Right lobe of liver (tissue), 6 donors: ENCODE data around the gene HIGD1A. TPM values are rescaled to one million over a fixed set of nuclear protein-coding genes. Genes with fewer than 3 reads are reported as not detected.

Experiments
- ATAC-seq, 4 donors: fragments of 200-7000 bp; cut with Tn5 transposase; one replicate each; pipeline ENCODE4 v1.9.1; 2020; ENCODE audit warnings: mild to moderate bottlenecking in 4 of 4, moderate library complexity in 4 of 4
- DNase-seq, 3 donors: peaks; one replicate each; pipeline ENCODE4 v3.0.0-alpha.2; 2020
- H3K27ac ChIP-seq, 3 donors: fragments of 200-600 bp; one replicate each; pipeline ENCODE4 v1.8.0; 2022
- H3K27me3 ChIP-seq, 2 donors: fragments of 200-600 bp; one replicate each; pipeline ENCODE4 v1.8.0; 2022
- H3K36me3 ChIP-seq, 4 donors: fragments of 200-600 bp; sonication (generic) in 1 of 4; one replicate each; pipeline versions ENCODE4 v1.5.1 to v1.8.0; 2017 to 2022; ENCODE audit warnings: control low read depth in 1 of 4
- H3K4me1 ChIP-seq, 4 donors: fragments of 200-600 bp; sonication (generic) in 1 of 4; one replicate each; pipeline versions ENCODE4 v1.5.1 to v1.8.0; 2017 to 2022; ENCODE audit warnings: control low read depth in 1 of 4
- H3K4me3 ChIP-seq, 3 donors: fragments of 200-600 bp; one replicate each; pipeline ENCODE4 v1.8.0; 2022
- H3K9me3 ChIP-seq, 4 donors: fragments of 200-600 bp; sonication (generic) in 1 of 4; one replicate each; pipeline versions ENCODE4 v1.5.1 to v1.8.0; 2017 to 2022; ENCODE audit warnings: control low read depth in 1 of 4
- POLR2A ChIP-seq: fragments of 450-650 bp; IDR thresholded peaks from one replicate; pipeline ENCODE4 v1.6.1; 2017; ENCODE audit warnings: antibody characterized with exemption, mild to moderate bottlenecking
- WGBS: methylation state at CpG from one replicate; pipeline ENCODE4 v1.1.6; 2018; ENCODE audit warnings: low coverage, low lambda C conversion rate; ENCODE audit not compliant: insufficient coverage; ENCODE audit errors: missing lambda C conversion rate; 5-methylcytosine and 5-hydroxymethylcytosine counted together
- intact Hi-C, 2 donors: fragments of 100-400 bp; cut with DNase I; formaldehyde crosslinking; loops; one replicate each; pipeline versions ENCODE4 v1.11.2 to v1.14.1; 2022
- total RNA-seq, 6 experiments: library from RNA; depleted of rRNA in 2 of 6; stranded (reverse); fragments of >200 nt in 2 of 6; fragmentation: NEBNext Ultra II Directional in 3 of 6; extraction: Animal tissue kit (Norgen Biotek cat#: 25700) in 3 of 6; gene quantifications; one replicate each; pipeline versions ENCODE4 v1.1.0 to v1.2.4, GENCODE V29; 2016 to 2023
- TF ChIP-seq, protein P1 (sequence below), 4 donors: fragments of 200-600 bp in 3 of 4; fragments of 450-650 bp in 1 of 4; IDR thresholded peaks; one replicate each; pipeline versions ENCODE4 v1.5.1 to v1.8.0; 2016 to 2022; ENCODE audit warnings: antibody characterized with exemption in 4 of 4, mild to moderate bottlenecking in 2 of 4
- donor health status: DM: no; HTN: yes; CAD: no.
- donor health status: DM: no; HTN: no; CAD: no.
- donor health status: DM: no; HTN: no; CAD: no.
- donor health status: DM: no; HTN: yes; CAD: no.
- donor health status: DM: no; HTN: yes; CAD: no.

Gene HIGD1A
- total RNA-seq, 6 experiments from 2014 or later, result 104 to 348 (median 175) TPM

DNA sequence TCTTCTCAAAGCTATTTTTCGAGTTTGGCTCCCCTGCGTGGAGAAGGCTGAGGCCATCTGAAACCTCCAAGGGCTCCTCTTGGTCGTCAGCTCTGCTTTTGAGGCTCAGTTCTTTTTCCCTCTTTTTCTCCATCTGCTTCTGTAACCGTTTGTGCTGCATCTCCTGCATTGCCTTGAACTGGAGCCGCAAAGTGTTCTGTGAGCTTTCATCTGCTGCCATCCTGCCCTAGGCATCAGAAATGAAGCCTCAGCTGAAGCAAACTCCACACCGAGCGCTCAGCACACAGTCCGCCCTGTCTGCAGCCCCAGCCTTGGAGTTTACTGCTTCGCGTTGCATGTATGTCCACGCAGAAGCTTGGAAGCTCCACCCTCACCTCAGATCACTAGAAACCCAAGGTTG lies 46.2 kb downstream of the HIGD1A start:
- TF ChIP-seq POLR2A, result no peak
- TF ChIP-seq, protein P1, sequence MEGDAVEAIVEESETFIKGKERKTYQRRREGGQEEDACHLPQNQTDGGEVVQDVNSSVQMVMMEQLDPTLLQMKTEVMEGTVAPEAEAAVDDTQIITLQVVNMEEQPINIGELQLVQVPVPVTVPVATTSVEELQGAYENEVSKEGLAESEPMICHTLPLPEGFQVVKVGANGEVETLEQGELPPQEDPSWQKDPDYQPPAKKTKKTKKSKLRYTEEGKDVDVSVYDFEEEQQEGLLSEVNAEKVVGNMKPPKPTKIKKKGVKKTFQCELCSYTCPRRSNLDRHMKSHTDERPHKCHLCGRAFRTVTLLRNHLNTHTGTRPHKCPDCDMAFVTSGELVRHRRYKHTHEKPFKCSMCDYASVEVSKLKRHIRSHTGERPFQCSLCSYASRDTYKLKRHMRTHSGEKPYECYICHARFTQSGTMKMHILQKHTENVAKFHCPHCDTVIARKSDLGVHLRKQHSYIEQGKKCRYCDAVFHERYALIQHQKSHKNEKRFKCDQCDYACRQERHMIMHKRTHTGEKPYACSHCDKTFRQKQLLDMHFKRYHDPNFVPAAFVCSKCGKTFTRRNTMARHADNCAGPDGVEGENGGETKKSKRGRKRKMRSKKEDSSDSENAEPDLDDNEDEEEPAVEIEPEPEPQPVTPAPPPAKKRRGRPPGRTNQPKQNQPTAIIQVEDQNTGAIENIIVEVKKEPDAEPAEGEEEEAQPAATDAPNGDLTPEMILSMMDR (IDR thresholded peaks at IDR 0.05), result no peak
- Histone ChIP-seq H3K27me3 (no peaks in the 10 kb centered on the region), H3K4me3 (no peak overlapping the region), H3K4me1 (peaks cover 0 to 47% (median 23%) of the 10 kb centered on the region in 4 donors), H3K36me3 (no peaks in the 10 kb centered on the region), H3K9me3 (no peaks in the 10 kb centered on the region), H3K27ac (no peak overlapping the region)
- ATAC-seq, result no peak
- DNase-seq, result peak in 1 of 3 donors; percentile 39
- WGBS, result 90% methylated on average over 7 of the region's 11 CpGs
- intact Hi-C loops, result no loop called here

DNA sequence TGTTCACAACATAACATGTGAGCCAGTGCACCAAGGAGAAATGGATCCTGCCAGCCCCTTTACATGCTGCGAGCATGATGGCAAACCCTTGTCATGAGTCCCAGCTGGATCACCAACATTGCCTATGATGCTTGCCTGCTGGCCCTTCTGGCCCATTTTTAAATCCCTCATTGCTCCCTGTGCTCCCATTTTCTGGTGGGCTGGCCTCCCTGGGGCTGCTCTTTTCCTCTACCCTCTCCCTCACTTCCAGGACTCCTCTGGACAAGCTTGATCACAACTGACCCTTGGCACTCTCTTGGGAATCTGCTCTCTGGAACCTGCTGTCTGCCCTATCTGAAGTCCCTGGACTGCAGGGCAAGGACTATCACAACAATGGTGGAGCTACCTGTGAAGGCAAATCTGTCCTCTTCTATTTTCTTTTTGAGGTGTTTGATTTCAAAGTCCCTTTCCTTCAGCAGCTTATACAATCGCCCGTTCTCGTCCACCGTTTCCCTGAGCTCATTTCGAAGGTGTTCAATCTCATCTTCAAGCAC lies 47.5 kb downstream of the HIGD1A start:
- Histone ChIP-seq H3K27me3 (no peaks in the 10 kb centered on the region), H3K9me3 (no peaks in the 10 kb centered on the region), H3K27ac (peak overlapping the region; percentile 45 to 68 (median 61)), H3K4me1 (peaks cover 0 to 33% (median 16%) of the 10 kb centered on the region in 4 donors), H3K4me3 (no peak overlapping the region), H3K36me3 (no peaks in the 10 kb centered on the region)
- ATAC-seq, result peak in 2 of 4 donors; percentile 17 to 24
- peak in 1 of 3 donors; percentile 44 for DNase-seq
- TF ChIP-seq, protein P1 (IDR thresholded peaks at IDR 0.05), result no peak
- no peak for TF ChIP-seq POLR2A
- intact Hi-C loops, result no loop called here
- WGBS, result 82% methylated on average over 6 of the region's 6 CpGs

DNA sequence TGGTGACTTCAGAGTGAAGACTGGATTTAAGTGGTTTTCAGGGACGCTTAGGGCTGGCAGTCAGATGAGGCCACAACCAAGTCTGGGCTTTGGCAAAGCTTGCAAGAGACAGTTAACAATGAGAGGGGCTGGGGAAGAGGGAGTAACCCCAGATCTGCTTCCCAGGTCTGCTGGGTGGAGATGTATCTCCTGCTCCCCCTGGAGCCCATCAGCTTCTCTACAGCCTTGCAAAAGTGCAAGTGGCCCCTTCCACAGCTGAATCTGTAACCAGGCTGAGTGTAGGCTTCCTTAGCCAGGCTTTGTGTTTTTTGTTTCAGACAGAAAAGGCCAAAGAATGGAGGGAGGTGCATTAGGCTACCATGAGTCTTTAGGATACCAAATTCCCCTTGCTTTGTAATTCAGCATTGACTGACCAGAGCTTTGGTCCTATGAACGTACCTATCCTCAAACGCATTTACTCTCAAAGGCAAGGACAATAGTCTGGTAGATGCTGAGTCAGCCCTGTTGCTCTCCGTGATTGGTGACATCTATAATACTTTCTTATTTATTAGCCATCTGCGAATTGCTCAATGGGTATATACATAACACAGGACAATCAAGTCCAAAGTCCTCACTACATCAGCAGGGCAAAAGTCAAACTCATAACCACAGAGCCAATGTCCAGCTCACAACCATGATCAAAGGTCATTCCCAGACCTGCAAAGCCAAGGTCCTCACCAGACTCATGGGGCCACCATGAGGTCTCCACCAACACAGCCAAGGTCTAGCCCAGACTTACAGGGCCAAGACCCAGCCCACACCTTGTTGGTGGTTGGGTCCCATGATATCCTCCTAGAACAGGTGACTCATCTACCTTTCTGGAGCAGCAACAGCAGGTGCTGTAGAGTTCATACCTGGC lies 48.4 kb downstream of the HIGD1A start:
- Histone ChIP-seq H3K4me3 (no peak overlapping the region), H3K36me3 (no peaks in the 10 kb centered on the region), H3K27me3 (no peaks in the 10 kb centered on the region), H3K4me1 (peaks cover 0 to 25% (median 12%) of the 10 kb centered on the region in 4 donors), H3K9me3 (no peaks in the 10 kb centered on the region), H3K27ac (peak overlapping the region; percentile 61 to 82 (median 76))
- DNase-seq, result peak; percentile 57 to 84 (median 70)
- TF ChIP-seq, protein P1 (IDR thresholded peaks at IDR 0.05), result peak in 2 of 4 donors; percentile 13 to 28
- peak; percentile 59 for TF ChIP-seq POLR2A
- 47% methylated on average over 5 of the region's 5 CpGs for WGBS
- intact Hi-C loops, result no loop called here
- peak; percentile 85 to 92 (median 88) for ATAC-seq

DNA sequence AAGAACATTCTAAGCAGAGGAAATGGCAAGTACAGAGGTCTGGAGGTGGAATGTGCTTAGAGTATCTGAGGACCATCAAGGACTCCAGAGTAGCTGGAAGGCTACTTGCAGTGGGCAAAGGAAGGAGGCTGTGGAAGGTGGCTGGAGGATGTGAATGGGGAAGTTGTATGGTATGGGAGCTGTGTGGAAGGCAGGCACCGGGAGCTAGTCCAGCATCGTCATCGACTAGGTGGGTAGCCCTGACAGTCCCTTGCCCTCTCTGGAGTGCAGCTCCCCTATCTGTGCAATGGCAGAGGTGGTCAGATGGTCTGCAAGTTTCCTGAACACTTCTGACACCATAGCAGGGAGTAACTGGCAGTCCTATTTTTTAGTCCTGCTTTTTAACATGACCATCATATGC lies 50.5 kb downstream of the HIGD1A start:
- no peak for ATAC-seq
- Histone ChIP-seq H3K4me1 (peaks cover 0 to 23% (median 10%) of the 10 kb centered on the region in 4 donors), H3K27me3 (no peaks in the 10 kb centered on the region), H3K27ac (no peak overlapping the region), H3K4me3 (no peak overlapping the region), H3K36me3 (no peaks in the 10 kb centered on the region), H3K9me3 (no peaks in the 10 kb centered on the region)
- TF ChIP-seq POLR2A, result no peak
- TF ChIP-seq, protein P1 (IDR thresholded peaks at IDR 0.05), result no peak
- 95% methylated on average over 3 of the region's 3 CpGs for WGBS
- peak in 1 of 3 donors; percentile 27 for DNase-seq
- intact Hi-C loops, result no loop called here
